ENCODE measurements around the gene SLC23A3. TPM values are rescaled to one million over a fixed set of nuclear protein-coding genes. Genes with fewer than 3 reads are reported as not detected.
A peak's percentile ranks its signal among the peaks of the same experiment; 100 is the strongest.

The SLC23A3 gene
- polyA plus RNA-seq, 3 donors: 17.6 to 35.0 (median 22.7) TPM

DNA sequence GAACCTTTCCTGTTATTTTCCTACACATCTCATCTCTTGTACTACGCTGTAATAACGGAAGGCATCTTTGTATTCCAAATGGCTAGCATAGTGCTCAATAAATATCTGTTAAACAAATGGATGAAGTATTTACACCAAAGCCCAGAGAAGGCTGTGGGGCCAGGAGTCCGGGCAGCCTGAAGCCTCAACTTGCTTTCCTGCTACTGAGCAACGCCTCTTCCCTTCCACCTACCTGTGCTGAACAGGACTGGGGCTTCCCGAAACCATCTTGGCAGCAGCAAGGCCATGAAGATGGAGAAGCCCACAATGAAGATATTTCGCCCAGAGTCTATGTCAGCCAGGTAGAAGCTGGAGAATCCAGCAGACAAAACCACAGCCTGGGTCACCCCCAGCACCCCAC, 6.7 kb downstream of the SLC23A3 start:
- no peak for DNase-seq (ENCODE audit: extremely low read depth in 1 of 11, low read depth in 9 of 11, low spot score in 4 of 11)

DNA sequence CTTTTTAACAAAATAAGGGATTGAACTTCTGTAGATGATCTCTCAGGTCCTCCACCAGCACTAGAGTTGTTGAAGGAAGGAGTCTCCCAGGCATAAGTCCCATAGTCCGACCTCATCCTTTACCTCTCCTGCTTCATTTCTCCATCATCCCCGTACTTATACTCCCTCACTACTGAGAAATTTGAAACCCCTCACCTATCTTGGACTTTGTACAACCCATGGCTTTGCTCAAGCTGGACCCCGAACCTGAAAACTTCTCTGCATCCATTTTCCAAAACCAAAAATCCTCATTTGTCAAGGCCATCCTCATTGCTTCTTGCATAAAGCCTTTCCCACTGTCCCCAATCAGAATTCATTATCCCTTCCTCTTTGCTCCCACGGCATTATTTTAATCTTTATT, 8.7 kb downstream of the SLC23A3 start:
- DNase-seq (ENCODE audit: extremely low read depth in 1 of 11, low read depth in 9 of 11, low spot score in 4 of 11): no peak

GRCh38 chr2:219160186-219161017, 9.4 kb downstream of the SLC23A3 start, which contains the start of gene NHEJ1:
TSS of gene NHEJ1 (minus strand) at chr2:219160815. CDS start at chr2:219158362, 2,453 bp downstream.
- peak in 10 of 11 donors; percentile 82 to 91 (median 85) for DNase-seq (ENCODE audit: extremely low read depth in 1 of 11, low read depth in 9 of 11, low spot score in 4 of 11)

GRCh38 chr2:219159771-219160185, 10.1 kb downstream of the SLC23A3 start:
- DNase-seq (ENCODE audit: extremely low read depth in 1 of 11, low read depth in 9 of 11, low spot score in 4 of 11): no peak

DNA sequence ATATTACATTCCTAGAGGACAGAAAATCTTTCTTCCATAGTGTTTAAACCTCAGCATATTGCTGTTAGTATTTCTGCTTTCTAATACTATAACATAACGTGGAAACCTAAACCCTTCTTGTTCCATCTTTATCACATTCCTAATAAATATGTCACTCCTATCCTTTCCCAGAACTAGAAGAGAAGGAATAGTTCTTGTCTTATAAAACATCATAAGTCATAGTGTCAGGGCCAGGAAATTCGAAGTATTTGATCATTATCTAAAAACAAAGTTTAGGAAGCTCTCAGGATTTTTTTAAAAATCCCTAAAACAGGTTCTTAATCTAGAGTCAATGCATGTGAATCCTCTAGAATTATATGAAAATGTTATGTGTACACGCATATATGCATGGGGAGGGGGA, 11.2 kb downstream of the SLC23A3 start:
- no peak for DNase-seq (ENCODE audit: extremely low read depth in 1 of 11, low read depth in 9 of 11, low spot score in 4 of 11)

- no peak for DNase-seq (ENCODE audit: extremely low read depth in 1 of 11, low read depth in 9 of 11, low spot score in 4 of 11)
Observed at GRCh38 chr2:219158025-219158424, 11.8 kb downstream of the SLC23A3 start.

- DNase-seq (ENCODE audit: extremely low read depth in 1 of 11, low read depth in 9 of 11, low spot score in 4 of 11): no peak
Observed at GRCh38 chr2:219157396-219157795, 12.4 kb downstream of the SLC23A3 start.

GRCh38 chr2:219155054-219155644, 14.7 kb downstream of the SLC23A3 start:
- peak in 9 of 11 donors; percentile 58 to 81 (median 67) for DNase-seq (ENCODE audit: extremely low read depth in 1 of 11, low read depth in 9 of 11, low spot score in 4 of 11)

GRCh38 chr2:219149667-219150066, 20.2 kb downstream of the SLC23A3 start:
- DNase-seq (ENCODE audit: extremely low read depth in 1 of 11, low read depth in 9 of 11, low spot score in 4 of 11): peak in 1 of 11 donors; percentile 10

GRCh38 chr2:219142329-219142728, 27.5 kb downstream of the SLC23A3 start:
- no peak for DNase-seq (ENCODE audit: extremely low read depth in 1 of 11, low read depth in 9 of 11, low spot score in 4 of 11)

DNA sequence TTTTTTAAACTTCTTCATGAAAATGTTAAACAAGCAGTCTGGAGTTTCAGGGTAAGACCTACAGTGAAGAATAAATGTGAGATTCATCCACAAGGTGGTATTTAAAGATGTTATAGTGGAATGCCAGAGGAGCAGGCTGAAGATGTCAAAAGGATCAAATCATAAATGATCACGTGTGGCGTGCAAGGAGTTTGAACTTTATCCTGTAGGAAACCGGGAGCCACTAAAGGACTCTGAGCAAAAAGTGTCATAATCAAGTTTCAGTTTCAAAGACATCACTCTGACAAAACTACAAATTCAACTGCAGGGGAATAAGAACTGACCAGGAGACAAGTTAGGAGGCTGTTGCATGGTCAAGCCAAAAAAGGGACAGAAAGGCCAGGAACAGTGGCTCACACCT, 29.1 kb downstream of the SLC23A3 start:
- no peak for DNase-seq (ENCODE audit: extremely low read depth in 1 of 11, low read depth in 9 of 11, low spot score in 4 of 11)

DNA sequence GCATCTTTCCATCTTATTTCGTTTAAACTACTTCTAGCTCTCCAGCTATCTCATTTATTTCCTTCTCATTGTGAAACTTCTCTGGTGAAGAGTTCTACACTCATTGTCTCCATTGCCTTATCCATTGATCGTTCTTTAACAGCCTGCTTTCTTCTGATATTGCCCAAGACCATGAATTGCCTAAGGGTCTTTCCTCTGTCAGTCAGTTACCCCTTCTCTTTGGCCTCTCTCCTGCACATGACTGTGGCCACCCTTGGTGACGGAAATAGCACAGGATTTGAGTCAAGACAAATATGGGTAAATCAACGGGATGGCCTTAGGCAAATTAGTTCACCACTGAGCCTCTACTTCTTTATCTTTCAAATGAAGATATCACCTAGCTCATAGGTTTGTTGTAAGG, 35.9 kb downstream of the SLC23A3 start:
- no peak for DNase-seq (ENCODE audit: extremely low read depth in 1 of 11, low read depth in 9 of 11, low spot score in 4 of 11)

GRCh38 chr2:219131744-219132143, 38.1 kb downstream of the SLC23A3 start:
- DNase-seq (ENCODE audit: extremely low read depth in 1 of 11, low read depth in 9 of 11, low spot score in 4 of 11): no peak

- no peak for DNase-seq (ENCODE audit: extremely low read depth in 1 of 11, low read depth in 9 of 11, low spot score in 4 of 11)
Observed at GRCh38 chr2:219131327-219131726, 38.5 kb downstream of the SLC23A3 start.

DNA sequence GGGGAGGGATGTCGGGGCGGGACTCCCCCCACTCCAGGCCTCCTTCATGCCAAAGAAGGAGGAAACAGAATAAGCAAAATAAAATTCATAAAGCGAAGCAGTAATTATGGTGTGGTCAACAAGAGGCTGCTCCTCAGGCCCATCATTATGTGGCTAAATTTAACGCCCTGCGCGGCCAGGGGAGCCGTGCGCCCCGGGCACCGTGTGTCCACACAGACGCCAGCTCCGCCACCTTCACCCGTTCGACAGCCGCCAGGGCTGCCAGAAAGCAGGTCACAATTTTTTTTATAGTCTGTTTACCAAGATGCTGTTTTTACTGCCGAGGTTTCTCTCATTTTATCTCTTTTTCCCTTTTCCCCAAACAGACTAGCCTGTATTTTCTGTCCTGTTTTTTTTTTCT, 40.2 kb downstream of the SLC23A3 start:
- DNase-seq (ENCODE audit: extremely low read depth in 1 of 11, low read depth in 9 of 11, low spot score in 4 of 11): no peak

DNA sequence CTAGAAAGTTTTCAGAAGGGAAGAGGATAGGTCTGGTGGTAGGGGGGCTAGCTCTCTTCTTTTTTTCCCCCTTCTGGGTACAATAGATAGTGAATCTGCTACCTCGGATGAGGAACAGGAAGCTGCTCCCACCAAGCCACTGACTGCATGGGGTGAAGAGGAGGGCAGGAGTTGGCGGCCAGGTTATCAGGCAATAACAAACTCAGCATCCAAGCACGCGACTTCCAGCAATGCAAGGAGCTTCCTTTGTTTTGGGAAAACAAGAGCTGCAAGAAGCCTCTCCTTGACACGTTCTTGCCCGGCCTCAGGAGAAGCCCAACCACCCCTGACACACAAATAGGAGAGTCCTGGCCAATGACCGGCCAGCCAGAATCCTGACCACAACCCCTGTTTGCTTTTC, 41.4 kb downstream of the SLC23A3 start:
- no peak for DNase-seq (ENCODE audit: extremely low read depth in 1 of 11, low read depth in 9 of 11, low spot score in 4 of 11)

GRCh38 chr2:219127037-219127635, 42.7 kb downstream of the SLC23A3 start:
- DNase-seq (ENCODE audit: extremely low read depth in 1 of 11, low read depth in 9 of 11, low spot score in 4 of 11): no peak

DNA sequence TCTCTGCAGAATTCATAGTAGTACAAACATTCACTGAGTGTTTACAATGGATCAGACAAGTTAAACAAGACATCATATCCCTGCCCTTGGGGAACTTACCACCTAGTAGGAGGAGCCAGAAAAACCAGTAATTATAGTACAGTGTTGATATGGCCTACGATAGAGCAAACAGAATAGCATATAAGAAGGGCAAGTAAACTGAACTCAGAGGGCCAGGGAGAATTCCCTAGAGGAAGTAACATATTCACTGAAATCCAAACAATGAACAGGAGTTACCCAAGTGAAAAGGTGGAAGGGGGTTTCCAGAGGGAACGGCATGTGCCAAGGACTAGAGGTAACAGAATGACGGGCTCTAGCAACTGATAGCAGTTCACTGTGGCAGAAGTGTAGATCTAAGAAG, 43.3 kb downstream of the SLC23A3 start:
- no peak for DNase-seq (ENCODE audit: extremely low read depth in 1 of 11, low read depth in 9 of 11, low spot score in 4 of 11)

GRCh38 chr2:219125886-219126270, 44.0 kb downstream of the SLC23A3 start:
- no peak for DNase-seq (ENCODE audit: extremely low read depth in 1 of 11, low read depth in 9 of 11, low spot score in 4 of 11)

- no peak for DNase-seq (ENCODE audit: extremely low read depth in 1 of 11, low read depth in 9 of 11, low spot score in 4 of 11)
Observed at GRCh38 chr2:219125225-219125885, 44.5 kb downstream of the SLC23A3 start.

All from renal cortex interstitium (tissue), 11 donors.